NT2/D1 (cell line): ENCODE data around the gene TEDC1.

Experiments used
- DNase-seq: peaks from one replicate; pipeline ENCODE4 v3.0.0-alpha.2; 2011; ENCODE audit warnings: low read depth, low spot score
- H3K27me3 ChIP-seq: 2 replicates; pipeline ENCODE4 v1.6.0; 2011; ENCODE audit warnings: mild to moderate bottlenecking; ENCODE audit not compliant: insufficient read length, insufficient read depth
- H3K36me3 ChIP-seq: 2 replicates; pipeline ENCODE4 v1.6.1; 2011; ENCODE audit warnings: mild to moderate bottlenecking, low read length, mixed read lengths; ENCODE audit not compliant: insufficient read depth, insufficient read length
- H3K4me1 ChIP-seq: 2 replicates; pipeline ENCODE4 v1.5.1; 2011; ENCODE audit not compliant: insufficient read depth, insufficient read length
- H3K4me3 ChIP-seq: 2 replicates; pipeline ENCODE4 v1.5.1; 2011; ENCODE audit warnings: low read depth; ENCODE audit not compliant: insufficient read length
- H3K9ac ChIP-seq: 2 replicates; pipeline ENCODE4 v1.6.0; 2011; ENCODE audit warnings: low read depth; ENCODE audit not compliant: insufficient read length
- H3K9me3 ChIP-seq: 2 replicates; pipeline ENCODE4 v1.5.1; 2011; ENCODE audit warnings: mild to moderate bottlenecking, low read length; ENCODE audit not compliant: insufficient read depth
- SUZ12 ChIP-seq: IDR thresholded peaks from 2 replicates; pipeline ENCODE4 v1.6.1; 2011; ENCODE audit not compliant: insufficient read length, insufficient read depth; ENCODE audit errors: extremely low read depth
- YY1 ChIP-seq: IDR thresholded peaks from 2 replicates; pipeline ENCODE4 v1.6.1; 2011; ENCODE audit not compliant: insufficient read length, insufficient read depth
- ZNF274 ChIP-seq: IDR thresholded peaks from 2 replicates; pipeline ENCODE4 v1.6.1; 2011; ENCODE audit warnings: mild to moderate bottlenecking, low read depth, low read length

TEDC1 gene

DNA sequence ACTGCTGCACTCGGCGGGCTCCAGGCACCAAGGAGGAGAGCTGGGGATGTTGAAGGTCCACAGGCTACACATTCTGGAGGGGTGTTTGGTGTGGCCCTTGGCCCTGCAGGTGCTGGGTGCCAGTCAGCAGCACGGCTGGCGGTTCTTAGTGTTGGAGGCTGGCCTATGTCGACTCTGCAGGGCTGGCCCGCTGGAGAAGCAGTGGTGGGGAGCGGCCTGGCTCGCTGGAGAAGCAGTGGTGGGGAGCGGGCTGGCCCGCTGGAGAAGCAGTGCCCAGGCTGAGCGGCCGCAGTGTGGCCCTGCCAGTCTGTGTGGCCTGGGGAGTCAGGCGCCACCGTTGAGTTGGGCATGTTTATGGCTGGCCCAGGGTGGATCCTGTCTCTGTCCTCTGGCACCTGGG lies 44.1 kb upstream of the TEDC1 start:
- peaks cover 7% of the 10 kb centered on the region for H3K4me1 ChIP-seq
- no peaks in the 10 kb centered on the region for H3K27me3 ChIP-seq
- H3K36me3 ChIP-seq, result peaks cover 71% of the 10 kb centered on the region
- no peak for DNase-seq
- no peak overlapping the region for H3K4me3 ChIP-seq
- no peaks in the 10 kb centered on the region for H3K9me3 ChIP-seq
- no peak for TF ChIP-seq ZNF274
- no peak for TF ChIP-seq SUZ12
- TF ChIP-seq YY1, result no peak
- no peak overlapping the region for H3K9ac ChIP-seq

DNA sequence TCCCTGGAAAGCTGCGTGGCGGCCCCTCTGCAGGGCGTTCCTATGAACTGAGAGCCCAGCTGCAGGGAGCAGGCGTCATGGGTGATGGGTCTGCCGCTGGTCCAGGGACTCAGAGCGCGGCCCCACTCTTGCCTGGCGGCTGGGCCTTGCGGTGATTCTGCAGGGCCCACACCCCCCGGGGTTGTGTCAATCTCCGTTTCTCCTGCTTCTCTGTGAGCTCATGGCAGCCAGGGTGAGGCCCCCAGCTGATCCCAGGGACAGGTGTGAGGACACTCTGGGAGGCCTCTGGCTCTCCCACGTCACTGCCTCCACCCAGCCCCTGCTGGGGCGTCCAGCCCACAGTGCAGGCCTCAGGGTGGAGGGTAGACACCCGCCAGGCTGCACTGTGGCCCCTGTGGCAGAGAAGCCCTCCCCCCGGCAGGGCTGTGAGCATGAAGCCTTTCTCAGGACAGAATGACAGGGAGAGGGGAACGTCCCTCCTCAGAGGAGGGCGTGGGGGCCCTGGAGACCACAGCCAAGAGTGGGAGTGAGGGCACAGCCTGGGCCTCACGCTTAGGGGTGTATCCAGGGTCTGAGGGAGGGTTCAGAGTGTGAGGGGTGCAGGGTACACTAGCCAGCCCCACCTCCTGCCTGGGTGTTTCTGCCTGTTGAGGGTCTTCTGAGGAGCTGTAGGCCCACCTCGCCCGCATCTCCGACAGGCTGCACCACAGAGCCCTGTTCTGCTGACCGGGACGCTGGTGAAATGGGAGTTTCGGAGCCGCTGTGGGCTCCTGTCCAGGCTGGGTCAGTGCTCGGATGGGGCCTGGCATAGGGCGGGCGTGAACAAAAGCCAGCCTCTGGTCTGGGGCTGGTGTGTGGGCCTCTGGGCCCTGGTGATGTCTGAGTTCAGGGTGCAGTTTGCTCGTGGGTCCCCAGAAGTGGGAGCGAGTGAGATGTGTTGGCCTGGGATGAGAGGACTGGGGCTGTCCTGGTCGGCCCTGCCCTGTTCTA lies 43.1 kb upstream of the TEDC1 start:
- no peak for DNase-seq
- peaks cover 71% of the 10 kb centered on the region for H3K36me3 ChIP-seq
- no peak for TF ChIP-seq SUZ12
- TF ChIP-seq ZNF274, result no peak
- H3K9ac ChIP-seq, result no peak overlapping the region
- H3K27me3 ChIP-seq, result no peaks in the 10 kb centered on the region
- no peaks in the 10 kb centered on the region for H3K9me3 ChIP-seq
- peaks cover 7% of the 10 kb centered on the region for H3K4me1 ChIP-seq
- no peak overlapping the region for H3K4me3 ChIP-seq

DNA sequence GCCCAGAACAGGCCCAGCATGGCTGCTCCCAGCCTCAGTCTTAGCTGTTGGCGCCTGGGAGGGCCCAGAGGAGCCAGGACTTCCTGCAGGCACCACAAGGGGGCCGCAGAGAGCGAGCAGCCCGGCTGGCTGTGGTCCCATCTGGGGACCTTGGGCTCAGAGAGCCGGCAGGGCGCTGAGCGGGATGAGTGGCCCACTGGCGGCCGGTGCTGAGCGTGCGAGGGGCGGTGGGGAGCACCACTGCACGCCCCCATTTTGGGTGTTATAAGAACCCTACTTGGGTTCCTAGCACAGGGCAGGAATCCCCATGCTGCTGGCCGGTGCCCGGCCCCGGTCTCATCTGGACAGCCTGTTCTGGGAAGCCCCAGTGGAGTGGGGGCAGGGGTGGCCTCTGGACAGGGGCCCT lies 42.3 kb upstream of the TEDC1 start:
- peaks cover 7% of the 10 kb centered on the region for H3K4me1 ChIP-seq
- no peaks in the 10 kb centered on the region for H3K9me3 ChIP-seq
- TF ChIP-seq ZNF274 (no peak), YY1 (no peak), SUZ12 (no peak)
- H3K4me3 ChIP-seq, result no peak overlapping the region
- H3K27me3 ChIP-seq, result no peaks in the 10 kb centered on the region
- peaks cover 71% of the 10 kb centered on the region for H3K36me3 ChIP-seq
- peak overlapping the region; percentile 21 for H3K9ac ChIP-seq
- DNase-seq, result peak; percentile 15

DNA sequence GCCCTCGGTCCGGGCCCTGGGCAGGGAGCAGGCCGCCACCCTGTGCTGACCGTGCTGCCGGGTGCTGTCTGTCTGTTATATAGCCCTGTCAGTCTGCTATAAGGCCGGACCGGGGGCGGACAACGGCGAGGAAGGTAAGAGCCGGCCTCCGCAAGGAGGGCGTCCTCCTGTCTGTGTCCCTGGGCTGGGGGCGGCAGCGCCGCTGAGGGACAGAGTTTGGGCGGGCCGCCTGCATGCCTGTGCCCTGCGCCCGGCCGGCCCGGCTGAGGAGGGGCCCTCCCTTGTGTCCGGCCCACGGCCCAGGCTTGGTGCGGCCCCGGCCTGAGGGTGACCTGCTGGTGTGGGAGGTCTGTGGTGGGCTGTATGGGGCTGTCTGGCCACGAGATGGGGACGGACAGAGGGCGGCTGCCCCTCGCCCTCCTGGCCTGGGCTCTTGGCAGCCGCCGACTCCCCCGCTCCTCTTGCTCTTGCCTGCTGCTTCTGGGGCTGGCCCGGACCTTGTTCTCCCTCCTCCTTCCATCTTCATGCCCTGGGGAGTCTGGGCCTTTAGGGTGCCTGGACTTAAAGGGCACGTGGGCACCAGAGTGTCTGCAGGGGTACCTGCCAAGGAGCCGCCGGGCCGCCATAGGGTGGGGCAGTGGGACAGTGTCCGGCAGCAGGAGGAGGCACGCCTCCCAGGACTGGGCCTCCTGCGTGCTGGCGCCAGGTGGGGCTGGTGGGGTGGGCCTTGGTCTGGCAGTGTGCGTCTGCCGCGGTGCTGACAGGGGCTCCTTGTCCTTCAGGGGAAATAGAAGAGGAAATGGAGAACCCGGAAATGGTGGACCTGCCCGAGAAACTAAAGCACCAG lies 41.5 kb upstream of the TEDC1 start:
- H3K27me3 ChIP-seq, result no peaks in the 10 kb centered on the region
- no peak overlapping the region for H3K4me3 ChIP-seq
- DNase-seq, result no peak
- H3K36me3 ChIP-seq, result peaks cover 78% of the 10 kb centered on the region
- TF ChIP-seq ZNF274 (no peak), YY1 (no peak), SUZ12 (no peak)
- no peak overlapping the region for H3K9ac ChIP-seq
- H3K9me3 ChIP-seq, result no peaks in the 10 kb centered on the region
- peaks cover 7% of the 10 kb centered on the region for H3K4me1 ChIP-seq

DNA sequence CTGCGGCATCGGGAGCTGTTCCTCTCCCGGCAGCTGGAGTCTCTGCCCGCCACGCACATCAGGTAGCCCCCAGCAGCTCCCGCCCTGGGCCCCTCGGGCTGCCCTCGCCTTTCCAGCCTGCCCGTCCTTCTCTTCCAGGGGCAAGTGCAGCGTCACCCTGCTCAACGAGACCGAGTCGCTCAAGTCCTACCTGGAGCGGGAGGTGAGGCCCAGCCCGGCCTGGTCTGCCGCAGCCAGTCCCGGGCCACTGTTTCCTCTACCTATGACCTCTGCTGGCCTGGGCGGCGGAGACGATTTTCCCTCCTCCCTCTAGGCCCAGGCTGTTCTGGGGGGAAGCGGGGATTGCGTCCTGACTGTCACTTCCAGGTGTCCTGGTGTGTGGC lies 40.9 kb upstream of the TEDC1 start:
- no peaks in the 10 kb centered on the region for H3K9me3 ChIP-seq
- no peak for TF ChIP-seq SUZ12
- TF ChIP-seq YY1, result no peak
- no peak for TF ChIP-seq ZNF274
- no peaks in the 10 kb centered on the region for H3K27me3 ChIP-seq
- no peak overlapping the region for H3K4me3 ChIP-seq
- no peak for DNase-seq
- no peak overlapping the region for H3K9ac ChIP-seq
- peaks cover 7% of the 10 kb centered on the region for H3K4me1 ChIP-seq
- peaks cover 74% of the 10 kb centered on the region for H3K36me3 ChIP-seq

DNA sequence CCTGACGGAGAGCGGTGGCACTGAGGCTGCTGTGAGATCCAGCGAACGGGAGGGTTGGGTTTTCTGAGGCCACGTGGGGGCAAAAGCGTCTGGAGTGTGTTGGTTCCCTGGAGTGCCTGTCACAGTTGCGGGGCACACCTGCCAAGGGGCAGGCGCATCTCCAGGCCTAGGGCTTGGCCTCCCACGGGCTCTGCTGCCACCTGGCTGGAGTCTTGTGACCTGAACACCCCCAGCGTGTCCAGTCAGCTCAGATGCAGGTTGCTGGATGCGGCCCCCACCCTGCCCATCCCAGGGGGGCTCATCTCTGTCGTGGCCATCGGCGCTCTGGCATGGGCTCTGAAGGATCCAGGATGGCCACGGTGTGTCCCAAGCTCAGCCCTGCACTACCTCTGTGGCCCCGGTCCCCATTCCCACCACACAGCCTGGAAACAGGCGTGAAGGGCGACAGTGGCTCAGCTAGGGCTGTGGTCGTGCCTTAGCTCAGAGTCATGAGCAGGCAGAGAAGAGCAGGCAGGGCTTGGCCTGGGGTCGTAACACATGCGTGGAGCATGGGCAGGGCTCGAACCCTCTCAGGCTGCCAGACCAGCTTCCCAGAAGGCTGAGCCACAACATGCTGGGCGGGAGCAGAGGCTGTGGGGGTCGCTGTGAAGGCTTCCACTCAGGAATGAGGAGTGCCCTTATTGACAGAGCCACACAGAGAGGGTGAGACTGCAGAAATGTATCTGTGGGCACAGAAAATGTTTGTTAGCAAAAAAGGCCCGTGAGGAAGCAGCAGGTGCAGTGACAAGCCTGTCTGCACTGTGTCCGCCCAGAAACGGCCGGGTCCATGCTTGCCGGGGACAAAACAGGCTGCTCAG lies 40.0 kb upstream of the TEDC1 start:
- Histone ChIP-seq H3K9me3 (no peaks in the 10 kb centered on the region), H3K9ac (no peak overlapping the region), H3K4me1 (peaks cover 7% of the 10 kb centered on the region), H3K36me3 (peaks cover 75% of the 10 kb centered on the region), H3K27me3 (no peaks in the 10 kb centered on the region), H3K4me3 (no peak overlapping the region)
- TF ChIP-seq SUZ12, result no peak
- no peak for TF ChIP-seq ZNF274
- TF ChIP-seq YY1, result no peak
- no peak for DNase-seq
